Spleen (tissue), 7 donors: ENCODE data around the gene ALMS1.

Experiments
- POLR2A ChIP-seq, 3 donors: fragments of 450-650 bp; IDR thresholded peaks; one replicate each; pipeline ENCODE4 v1.5.1; 2017; ENCODE audit warnings: antibody characterized with exemption in 3 of 3, mild to moderate bottlenecking in 1 of 3
- POLR2AphosphoS5 ChIP-seq, 3 donors: sonication (generic); formaldehyde crosslinking; IDR thresholded peaks; one replicate each; pipeline ENCODE4 v1.5.1; 2017; ENCODE audit warnings: antibody characterized with exemption in 3 of 3
- TF ChIP-seq, protein P1 (sequence below), 11 experiments: fragments of 200-600 bp in 7 of 11; fragments of 450-650 bp in 4 of 11; sonication (generic) in 4 of 11; IDR thresholded peaks in 8 of 11; conservative IDR thresholded peaks in 3 of 11; 1 replicate in 7 of 11; 2 replicates in 4 of 11; pipeline versions ENCODE4 v1.4.0 to v1.8.0; 2016 to 2021; ENCODE audit warnings: antibody characterized with exemption in 11 of 11, inconsistent platforms in 4 of 11, mild to moderate bottlenecking in 1 of 11
- donor health status: DM: no; HTN: no; CAD: no; lungs with moderate emphysema.
- donor health status: DM: no; HTN: no; CAD: no.
- donor health status: DM: no; HTN: no; CAD: no.

DNA sequence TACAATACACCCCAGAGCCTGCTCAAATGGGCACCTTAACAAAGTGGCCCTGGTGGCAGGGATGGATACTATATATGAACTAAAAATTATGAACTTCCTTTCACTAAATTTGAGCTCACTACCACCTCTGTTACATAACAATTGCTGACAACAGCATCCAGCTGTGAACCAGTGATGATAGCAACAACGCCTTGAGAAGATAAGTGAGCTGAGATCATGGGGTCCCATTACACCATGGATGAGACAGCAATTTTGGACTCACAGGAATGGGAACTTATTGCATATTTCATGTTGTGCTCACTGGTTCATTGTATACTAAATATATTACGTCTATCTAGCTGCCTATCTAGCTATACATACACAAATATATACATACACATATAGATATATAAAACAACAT is 16.9 kb upstream of the ALMS1 start:
- TF ChIP-seq, protein P1, sequence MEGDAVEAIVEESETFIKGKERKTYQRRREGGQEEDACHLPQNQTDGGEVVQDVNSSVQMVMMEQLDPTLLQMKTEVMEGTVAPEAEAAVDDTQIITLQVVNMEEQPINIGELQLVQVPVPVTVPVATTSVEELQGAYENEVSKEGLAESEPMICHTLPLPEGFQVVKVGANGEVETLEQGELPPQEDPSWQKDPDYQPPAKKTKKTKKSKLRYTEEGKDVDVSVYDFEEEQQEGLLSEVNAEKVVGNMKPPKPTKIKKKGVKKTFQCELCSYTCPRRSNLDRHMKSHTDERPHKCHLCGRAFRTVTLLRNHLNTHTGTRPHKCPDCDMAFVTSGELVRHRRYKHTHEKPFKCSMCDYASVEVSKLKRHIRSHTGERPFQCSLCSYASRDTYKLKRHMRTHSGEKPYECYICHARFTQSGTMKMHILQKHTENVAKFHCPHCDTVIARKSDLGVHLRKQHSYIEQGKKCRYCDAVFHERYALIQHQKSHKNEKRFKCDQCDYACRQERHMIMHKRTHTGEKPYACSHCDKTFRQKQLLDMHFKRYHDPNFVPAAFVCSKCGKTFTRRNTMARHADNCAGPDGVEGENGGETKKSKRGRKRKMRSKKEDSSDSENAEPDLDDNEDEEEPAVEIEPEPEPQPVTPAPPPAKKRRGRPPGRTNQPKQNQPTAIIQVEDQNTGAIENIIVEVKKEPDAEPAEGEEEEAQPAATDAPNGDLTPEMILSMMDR (IDR thresholded peaks at IDR 0.05 in 8 of 11, conservative IDR thresholded peaks at IDR 0.05 in 3 of 11), result no peak
- no peak for TF ChIP-seq POLR2A (IDR thresholded peaks at IDR 0.05)
- no peak for TF ChIP-seq POLR2AphosphoS5 (IDR thresholded peaks at IDR 0.05)
